Left renal cortex interstitium (tissue), 4 donors: Measurements from ENCODE around the gene ZNF407. TPM values are rescaled to one million over a fixed set of nuclear protein-coding genes. Genes with fewer than 3 reads are reported as not detected.

Source experiments
- DNase-seq, 4 donors: peaks; one replicate each; pipeline ENCODE4 v3.0.0-alpha.2; 2013; ENCODE audit warnings: low read depth in 4 of 4, low spot score in 2 of 4, missing footprints in 1 of 4
- polyA plus RNA-seq, 4 donors: library from polyadenylated mRNA; unstranded; fragments of 120-200 nt; gene quantifications; one replicate each; pipeline ENCODE4 v1.2.1, GENCODE V29; 2013; ENCODE audit not compliant: insufficient read length in 4 of 4

ZNF407 gene
- polyA plus RNA-seq, 4 donors: 9.8 to 10.1 (median 10.1) TPM

DNA sequence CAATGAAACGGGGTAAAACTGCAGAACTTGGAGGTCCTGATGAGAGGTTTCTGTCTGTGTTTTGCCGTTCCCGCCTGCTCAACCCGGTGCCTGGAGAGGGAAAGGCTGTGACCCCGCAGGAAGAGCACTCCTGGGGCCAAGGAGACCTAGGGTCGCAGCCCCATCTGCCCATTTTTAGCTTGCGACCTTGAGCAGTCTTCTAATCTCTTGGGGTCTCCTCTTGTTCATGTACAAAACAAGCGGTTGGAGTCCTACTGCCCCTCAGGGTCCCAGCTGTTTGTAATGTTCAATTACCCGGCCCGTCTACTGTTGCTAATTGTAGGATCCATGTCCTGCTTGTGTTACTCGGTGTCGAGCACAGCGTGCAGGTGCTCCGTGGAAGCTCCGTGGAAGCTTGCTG is 506.8 kb downstream of the ZNF407 start:
- DNase-seq: no peak

DNA sequence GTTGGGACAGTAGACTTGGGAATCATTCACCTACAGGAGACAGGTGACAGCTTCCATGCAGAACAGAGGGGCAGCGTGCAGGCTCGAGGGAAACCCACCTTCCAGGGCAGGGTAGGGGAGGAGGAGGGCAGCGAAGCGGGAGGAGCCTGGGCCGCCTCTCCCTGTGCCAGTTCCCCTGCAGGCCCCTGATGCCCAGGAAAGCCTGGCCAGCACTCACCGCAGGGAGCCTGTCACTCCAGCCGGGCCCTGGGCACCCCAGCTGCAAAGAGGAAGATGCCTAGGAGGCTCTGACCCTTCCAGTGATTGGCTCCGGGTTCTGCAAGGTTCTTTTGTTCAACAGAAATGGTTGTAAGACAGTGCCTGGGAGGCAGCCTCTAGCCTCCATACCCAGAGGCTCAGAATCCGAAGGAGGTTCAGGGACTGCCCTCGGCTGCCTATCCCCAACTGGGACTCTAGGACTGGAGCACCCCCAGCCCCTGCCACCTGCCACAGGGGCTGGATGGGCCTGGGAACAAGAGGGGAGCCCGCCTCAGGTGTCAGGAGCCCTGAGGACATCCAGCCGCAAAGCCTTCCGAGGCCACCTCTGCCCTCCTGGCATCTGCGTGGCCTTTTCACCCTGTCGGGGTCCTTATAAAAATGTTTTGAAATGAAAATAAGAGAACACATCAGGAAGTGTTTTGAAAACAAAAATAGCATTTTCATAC is 508.0 kb downstream of the ZNF407 start:
- no peak for DNase-seq

DNA sequence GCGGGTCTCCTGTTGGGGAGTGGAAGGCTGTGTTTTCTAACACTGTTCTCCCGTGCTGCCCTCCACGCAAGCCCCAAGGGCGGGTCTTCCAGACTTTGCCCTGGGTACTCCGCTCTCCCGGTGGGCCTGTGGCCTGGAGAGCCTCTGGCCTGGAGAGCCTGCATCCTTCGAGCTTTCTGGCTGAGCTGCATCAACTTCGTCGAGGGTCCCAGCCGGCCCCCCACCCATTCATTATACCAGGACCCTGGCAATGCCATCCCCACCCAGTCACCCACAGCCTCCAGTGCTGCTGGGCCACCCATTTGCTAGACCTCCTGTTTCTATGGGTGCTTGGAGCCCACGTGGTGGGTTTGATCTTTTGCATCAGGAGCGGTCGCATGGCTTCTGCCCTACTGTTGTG is 509.1 kb downstream of the ZNF407 start:
- DNase-seq: no peak

DNA sequence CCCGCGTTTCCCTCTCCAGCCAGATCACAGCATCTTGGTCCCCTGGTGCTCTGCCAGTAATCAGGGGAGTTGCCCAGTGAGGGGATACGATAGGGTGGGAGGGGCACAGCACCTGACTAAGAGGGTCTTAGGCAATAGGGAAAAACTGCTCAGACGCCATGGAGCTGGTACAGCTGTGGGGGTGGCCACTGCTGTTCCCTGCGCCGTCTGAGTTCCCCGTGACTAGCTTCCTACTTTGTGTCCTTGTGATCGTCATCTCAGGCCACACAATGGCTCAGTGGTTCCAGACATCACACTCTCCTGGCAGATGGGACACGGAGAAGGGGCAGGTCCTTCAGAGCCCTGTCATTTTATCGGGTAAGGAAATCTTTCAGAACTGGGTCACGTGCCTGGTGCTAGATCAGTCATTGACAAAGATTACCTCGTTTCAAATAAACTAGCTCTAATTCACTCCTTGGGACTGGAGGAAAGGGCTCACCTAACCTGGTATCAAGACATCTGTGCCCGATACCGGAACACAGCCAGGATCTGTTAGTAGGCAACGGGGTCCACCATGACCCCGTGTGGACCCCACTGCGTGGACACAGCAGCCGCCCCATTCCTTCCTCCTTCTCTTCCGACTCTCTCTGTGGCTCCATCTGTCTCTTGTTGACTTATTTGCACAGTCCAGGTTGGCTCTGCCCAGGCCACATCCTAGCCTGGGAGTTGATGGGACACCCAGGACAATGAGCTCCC is 509.7 kb downstream of the ZNF407 start:
- DNase-seq: no peak

DNA sequence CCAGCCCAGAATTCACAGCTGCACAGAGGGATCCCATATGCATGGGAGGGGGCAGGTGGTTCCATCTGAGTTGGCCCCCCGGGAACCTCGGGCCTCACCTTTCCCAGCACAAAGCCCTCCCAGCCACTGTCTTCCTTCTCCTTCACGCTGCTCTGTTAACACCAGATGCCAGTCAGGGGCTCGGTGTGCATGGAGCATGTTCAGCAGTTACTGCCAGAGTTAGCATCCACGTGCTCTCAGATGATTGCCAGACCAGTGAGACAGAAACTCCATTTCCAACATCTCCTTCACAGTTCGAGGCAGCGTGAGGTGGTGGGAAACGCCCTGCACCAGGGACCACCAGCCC is 510.2 kb downstream of the ZNF407 start:
- DNase-seq: no peak

DNA sequence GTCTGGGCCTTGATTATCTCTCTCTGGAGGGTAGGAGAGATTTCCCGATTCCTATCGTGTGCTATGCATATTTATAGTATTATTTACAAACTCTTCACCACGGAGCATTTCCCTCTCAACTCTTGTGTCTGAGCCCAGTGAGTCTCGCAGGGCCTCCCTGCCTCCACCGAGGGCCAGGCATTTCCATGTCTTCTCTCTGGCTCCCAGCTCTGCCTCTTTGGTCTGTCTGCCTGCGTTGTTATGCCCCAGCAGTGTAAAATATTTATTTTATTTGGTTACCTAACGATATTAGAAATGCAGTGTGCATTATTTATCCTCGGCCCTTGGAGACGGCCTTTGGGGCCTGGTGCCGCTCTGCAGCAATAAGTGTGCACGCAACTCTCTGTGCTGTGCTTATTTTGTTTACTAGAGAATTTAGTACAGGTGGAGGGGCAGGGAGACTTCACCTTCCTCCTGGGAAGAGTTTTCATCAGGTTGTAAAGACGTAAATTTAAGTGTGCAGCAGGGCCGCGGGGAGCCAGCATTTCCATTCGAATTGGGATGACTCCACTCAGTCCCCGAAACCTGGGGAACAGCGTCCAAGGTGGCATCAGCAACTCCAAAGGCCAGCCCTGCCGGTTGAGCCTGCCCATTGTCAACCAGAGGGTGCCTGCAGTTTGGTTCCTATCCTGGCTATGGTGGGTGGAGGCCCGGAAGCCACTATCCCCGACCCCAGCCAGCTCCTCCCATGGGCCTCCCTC is 511.1 kb downstream of the ZNF407 start:
- DNase-seq: no peak

DNA sequence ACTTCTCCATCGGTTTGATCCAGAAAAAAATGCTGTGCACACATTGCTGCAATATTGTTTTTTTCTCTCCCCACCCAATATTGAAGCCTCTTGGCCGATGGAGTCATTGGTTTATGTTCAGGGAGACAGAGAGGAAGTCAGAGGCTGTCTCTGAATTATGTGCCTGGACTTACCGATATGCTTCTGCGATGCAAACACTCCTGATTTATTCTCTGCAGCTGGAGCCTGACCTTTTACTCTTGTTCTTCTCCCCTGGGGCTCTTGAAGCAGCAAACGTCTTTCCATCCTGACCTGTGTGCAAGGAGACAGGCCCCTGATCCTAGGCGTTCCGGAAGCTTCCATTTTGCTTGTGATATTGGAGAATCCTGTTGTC is 511.6 kb downstream of the ZNF407 start:
- no peak for DNase-seq

DNA sequence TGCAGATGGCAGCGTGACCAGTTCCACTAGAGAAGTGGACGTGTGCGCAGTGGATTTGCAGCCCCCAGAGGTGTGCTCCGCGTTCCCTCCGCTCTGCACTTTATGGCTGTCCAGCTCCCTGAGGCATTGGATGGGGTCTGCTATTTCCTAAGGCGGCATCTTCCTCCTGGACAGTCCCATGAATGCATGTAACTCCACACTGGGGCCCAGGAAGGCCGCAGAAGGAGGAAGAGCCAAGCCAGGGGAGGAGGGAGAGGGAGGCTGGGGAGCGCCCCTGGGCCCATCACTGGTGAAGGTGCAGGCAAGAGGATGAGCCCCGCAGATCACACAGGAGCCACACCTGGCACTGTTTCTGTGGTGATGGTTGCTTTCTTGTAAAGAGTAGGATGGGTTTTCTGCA is 512.1 kb downstream of the ZNF407 start:
- DNase-seq: no peak

DNA sequence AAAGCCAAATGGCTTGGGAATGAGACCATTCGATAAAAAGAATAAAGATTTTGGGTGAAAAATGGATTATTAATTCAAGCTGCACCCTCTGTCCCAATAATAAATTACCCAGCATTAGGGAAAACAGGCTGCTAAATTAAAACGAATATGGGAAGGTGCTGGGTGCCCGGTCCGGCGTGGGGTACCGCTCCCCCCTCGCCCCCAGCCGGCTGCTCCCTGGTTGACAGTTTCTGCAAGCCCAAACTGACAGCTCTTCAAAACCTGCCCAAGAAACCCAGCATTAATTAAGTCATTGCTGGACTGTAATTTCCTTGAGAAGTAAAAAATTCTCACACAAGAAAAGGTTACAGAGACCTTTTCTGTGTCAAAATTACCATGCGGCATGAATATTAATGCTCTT is 512.6 kb downstream of the ZNF407 start:
- DNase-seq: no peak

DNA sequence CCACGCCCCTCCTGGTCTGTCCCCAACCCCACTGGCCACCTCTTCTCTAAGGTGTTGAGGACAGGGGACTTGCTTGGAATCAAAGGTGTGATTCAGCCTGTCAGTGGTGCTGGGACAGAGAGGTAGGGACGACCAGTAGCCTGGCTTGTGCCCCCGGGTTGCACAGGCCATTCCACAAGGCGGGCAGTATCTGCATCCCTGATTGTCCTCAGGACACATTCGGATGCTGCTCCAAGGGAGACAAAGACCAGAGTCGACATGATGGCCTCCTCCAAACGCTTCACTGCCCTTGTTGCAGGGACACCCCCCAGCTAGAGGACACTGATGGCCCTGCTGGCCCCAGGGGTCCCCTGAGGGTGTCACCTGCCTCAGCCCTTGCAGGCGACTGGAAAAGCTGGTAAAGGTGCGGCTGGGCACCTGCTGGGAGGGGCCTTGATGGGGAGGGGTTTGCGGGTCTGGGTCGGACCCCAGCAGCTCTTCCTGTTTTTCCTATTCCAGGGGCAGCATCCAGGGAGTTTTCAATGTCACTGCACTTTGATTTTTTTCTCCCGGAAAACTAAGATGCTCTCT is 513.3 kb downstream of the ZNF407 start:
- no peak for DNase-seq

DNA sequence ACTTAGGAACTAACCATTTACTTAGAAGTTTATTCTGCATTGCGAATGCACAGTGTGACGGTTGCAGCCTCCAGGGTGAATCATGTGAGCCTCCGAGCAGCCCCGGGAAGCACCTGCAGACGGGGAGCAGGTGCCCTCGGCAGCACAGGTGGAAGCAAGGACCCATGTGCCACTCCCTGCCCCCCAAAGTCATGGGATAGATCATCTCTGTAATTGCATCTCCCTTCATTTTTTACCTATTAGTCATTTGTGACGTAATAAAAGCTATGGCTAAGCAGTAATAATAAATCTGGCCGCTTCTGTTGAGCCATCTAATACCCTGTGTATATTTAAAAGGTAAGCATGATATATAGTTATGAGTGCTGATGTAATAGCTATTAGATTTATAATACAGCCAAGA is 514.1 kb downstream of the ZNF407 start:
- no peak for DNase-seq

DNA sequence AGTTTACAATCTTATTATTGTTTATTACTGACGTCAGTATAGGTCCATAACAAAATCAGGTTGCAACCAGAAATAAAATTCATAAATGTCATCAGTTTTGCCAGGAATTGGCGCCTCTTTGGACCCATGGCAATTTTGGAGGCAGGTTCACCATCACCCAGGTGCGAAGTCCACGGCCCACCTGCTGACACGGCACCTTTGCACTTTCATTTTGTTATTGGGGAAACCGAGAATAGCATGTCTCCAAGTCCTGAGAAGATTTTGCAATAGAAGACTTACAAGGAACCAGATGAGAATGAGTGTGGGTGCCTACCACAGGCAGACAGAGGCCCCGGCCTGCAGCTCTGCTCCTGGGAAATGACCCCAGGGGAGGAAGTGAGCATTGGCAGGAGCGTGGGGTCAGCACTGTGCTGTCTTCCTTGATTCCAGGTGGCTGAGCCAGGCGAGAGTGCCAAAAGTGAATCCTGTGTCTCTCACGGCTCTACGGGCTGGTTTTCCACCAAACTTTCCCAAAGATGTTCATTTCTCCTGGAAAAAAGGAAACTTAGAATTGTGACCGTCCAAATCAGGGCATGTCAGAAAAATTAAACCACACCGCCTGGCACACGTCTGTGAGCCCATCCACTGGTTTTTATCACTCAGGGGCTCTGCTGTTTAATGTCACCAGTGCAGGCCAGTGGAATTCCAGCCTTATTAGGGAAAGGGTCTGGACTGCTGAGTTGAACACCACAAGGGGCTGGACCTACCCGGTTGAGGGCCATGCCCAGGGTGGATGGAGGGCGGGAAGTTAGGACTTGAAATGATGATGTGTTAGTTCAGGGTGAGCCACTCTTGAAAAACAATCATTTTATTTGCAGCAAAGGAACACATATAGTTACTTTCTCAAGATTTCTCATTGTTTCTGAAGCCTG is 514.8 kb downstream of the ZNF407 start:
- DNase-seq: no peak

DNA sequence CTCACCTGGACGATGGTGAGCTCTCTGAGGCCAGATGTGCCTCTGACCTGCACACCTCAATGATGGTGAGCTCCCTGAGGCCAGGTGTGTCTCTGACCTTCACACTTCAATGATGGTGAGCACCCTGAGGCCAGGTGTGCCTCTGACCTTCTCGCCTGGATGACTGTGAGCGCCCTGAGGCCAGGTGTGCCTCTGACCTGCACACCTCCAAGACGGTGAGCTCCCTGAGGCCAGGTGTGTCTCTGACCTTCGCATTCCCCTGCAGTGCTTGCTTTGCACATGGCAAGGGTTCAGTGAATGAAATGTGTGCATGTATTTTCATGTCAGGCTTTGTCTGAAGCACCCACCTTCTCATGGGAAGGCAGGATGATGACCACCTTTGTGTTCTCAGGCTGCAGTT is 515.8 kb downstream of the ZNF407 start:
- no peak for DNase-seq

DNA sequence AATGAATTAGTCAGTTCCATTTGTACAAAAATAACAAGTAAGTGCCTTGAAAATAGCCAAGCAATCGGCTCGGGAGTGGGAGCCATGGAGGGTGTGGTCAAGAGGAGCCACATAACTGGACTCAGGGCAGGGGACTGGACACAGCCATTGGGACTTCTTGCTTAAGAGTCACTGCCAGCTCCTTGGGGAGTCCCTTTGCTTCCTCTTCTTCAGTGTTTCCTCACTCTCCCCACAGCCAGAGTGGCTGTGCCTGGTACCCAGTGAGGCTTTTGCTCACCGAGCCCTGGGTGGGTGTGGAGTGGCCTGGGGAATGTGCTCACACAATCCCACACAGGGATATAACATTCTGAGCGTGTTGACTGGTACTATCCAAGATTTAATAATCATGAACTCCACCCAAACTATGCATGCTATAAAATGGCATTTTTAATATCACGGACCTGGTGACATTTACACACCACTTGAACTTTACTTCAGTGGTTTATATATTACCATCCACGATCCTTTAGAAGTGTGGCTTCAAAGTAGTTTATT is 516.6 kb downstream of the ZNF407 start:
- DNase-seq: no peak

Other genes starting within 250 kb of the ZNF407 start
- gene DIPK1C, start 140.6 kb upstream of the ZNF407 start, polyA plus RNA-seq: under 1 TPM; 0.14 to 0.65 (median 0.23) TPM
- gene CNDP2, start 101.5 kb upstream of the ZNF407 start, polyA plus RNA-seq: 100 to 1,000 TPM; 255 to 314 (median 258) TPM
- gene CNDP1, start 63.4 kb upstream of the ZNF407 start, polyA plus RNA-seq: 1 to 10 TPM in 3 of 4 donors, under 1 TPM in 1; 0.91 to 1.8 (median 1.4) TPM